NCI-H1436 treated with DMSO at 0.1 percent for 48 hours (cell line): ENCODE data around the gene LAMA3.

ENCODE experiments used
- DNase-seq: peaks from one replicate; lab custom pipeline; 2025; lab: John Stamatoyannopoulos, UW

The LAMA3 gene

DNA sequence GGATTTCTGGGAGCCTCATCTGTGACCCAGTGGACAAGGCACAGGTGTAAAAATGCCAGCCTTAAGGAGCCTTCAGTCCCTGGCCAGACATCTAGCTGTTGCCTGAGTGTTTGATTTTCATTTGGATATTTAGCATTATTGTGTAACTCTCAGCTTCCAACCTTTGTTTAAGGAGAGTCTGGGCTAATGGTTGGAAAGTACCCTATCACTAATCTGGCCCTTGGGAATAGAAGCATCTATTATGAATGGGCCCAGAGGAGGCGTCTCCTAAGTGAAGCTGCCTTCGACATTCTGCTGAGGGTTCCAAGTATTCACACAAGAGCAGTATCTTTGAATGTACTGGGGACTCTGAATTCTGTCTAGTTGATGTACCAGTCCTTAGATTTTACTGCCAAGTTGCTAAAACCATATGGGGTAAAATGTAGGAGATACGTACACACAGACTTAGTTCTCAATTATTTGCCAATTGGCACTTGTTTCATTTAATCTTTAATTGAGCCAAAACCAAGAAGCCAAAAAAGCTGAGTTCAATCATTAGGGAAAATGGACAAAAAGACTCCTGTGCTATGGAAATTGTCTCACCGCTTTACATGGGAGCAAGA, 19.3 kb upstream of the LAMA3 start:
- DNase-seq, result no peak

DNA sequence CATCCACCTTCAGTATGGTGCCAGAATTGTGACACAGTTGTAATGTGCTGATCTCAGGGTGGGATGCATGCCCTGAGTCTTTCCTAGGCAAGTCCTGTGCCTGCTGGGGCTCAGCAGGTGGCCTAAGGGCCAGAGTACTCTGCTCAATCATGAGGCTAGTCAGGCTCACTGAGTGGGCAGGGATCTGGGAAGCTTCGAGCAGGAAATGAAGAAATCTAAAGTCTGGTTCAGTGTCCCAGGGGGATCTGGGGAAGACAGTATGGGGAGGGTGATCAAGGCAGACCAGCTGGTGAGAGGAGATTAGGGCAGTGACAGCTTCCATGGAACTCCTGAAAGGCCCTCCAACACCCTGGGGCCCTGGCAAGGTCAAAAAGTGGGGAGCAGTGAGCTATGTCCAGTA, 17.7 kb upstream of the LAMA3 start:
- no peak for DNase-seq

DNA sequence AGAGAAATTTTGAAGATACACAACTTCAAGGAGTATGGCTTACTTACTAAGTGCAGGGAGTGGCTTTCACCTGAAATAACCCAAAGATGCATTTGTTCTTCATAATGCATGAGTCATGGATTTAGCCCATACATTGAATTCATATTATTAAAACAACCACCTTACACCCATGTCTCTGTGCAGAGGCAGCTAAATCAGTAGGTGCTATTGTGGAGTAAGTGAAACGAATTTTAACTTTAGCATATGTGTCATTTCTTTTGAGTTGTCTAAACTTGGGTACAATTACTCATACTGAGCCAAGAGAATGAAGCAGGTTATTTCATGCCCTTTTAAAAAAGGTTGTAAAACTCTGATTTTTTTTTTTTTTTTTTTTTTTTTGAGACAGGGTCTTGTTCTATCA, 15.5 kb upstream of the LAMA3 start:
- DNase-seq, result no peak

DNA sequence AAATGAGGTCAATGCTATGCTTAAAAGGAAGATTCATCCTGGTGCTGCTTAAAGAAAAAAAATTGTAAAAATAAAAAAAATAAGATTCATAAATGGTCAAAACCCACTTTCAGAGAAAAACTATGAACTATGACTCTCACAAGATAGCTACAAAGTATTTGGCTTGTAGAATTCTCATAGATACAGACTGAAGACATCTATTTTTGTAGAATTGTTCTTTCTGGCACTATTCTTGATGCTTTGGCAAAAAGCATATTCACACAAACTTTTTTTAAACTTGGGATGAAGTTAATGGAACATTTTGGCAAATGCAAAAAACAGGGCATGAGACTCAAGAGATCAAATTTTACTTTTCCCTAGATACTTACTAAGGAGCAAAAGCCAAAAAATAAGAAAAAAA, 14.0 kb upstream of the LAMA3 start:
- no peak for DNase-seq

DNA sequence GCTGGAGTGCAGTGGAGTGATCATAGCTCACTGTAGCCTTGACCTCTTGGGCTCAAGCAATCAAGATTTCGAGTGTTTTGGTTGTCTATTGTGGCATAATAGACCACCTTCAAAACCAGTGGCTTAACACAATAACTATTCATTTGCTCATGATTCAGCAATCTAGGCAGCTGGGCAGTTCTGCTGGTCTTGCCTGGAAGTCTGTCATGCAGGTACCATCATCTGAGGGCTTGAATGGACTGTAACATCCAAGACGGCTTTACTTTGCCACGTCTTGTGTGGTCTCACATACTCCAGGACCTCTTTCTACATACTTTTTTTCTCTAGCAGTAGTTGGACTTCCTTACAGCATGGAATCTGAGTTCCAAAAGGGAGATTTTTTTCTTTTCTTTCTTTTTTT, 13.4 kb upstream of the LAMA3 start:
- no peak for DNase-seq

DNA sequence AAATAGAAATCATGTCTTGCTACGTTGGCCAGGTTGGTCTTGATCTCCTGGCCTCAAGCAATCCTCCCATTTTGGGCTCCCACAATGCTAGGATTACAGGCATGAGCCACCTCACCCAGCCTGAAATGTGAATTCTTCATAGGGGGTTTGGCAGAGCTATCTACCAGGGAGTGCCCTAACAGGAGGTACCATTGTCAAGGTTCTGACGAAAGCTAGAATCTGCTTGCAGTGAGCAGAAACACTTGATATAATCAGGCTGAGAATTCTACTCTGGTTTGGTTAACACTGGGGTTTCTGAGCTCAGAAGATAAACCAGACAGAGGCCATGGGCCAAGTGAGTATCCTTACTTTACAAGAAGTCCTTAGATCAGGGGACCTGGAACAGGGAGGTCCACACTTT, 7.2 kb upstream of the LAMA3 start:
- no peak for DNase-seq

DNA sequence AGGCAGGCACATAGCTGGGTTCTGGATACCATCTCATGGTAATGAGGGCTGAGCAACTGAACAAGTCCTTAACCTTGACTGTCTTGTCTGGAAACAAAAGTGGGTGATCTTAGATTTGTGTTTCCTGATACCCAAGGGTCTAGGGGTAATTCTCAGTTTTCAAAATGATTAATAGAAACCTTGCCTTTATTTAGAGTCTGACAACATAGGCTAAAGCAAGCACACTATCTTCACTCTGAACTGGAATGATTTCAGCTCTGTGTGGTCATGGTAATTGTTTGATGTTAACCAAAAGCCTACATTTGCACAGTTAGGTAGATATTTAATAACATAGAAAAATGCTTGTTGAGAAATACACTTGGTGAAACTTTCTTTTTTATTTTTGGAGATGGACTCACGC, 6.8 kb upstream of the LAMA3 start:
- DNase-seq, result no peak

DNA sequence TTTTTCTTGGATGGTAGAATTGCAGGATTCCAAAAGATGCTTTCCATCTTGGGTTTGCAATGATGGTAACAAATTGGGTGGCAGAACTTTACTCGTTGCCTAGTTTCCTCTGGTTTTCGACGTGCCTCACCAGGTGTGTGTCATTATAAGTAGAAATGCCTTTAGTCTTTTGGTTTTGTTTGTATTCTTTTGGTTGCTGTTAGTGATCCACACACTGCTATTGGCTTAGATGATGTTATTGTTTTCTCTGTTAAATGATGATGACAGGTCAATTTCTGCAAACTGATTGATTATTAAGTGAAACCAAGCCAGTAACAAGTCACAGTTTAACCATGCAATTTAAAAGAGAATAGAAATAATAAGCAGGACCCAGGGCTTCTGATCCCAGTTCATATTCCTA, 6.1 kb upstream of the LAMA3 start:
- no peak for DNase-seq

DNA sequence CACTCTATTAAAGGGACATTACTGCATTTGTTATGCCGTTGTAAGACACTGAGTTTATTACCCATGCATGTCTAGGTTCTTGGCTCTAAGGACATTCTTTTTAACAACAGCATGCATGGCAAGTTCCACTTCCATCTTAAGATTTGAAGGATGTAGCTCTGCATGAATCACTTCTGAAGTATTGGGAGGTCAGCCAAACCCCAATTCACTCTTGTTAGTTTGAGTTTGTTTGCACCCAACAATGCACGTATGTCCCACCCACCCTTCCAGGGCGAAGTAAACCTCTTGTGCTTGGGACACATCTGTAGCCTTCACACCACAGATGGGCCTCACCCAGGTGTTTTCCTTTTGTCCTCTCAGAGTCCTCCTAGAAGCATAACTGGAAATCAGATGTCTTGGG, 5.6 kb upstream of the LAMA3 start:
- no peak for DNase-seq

DNA sequence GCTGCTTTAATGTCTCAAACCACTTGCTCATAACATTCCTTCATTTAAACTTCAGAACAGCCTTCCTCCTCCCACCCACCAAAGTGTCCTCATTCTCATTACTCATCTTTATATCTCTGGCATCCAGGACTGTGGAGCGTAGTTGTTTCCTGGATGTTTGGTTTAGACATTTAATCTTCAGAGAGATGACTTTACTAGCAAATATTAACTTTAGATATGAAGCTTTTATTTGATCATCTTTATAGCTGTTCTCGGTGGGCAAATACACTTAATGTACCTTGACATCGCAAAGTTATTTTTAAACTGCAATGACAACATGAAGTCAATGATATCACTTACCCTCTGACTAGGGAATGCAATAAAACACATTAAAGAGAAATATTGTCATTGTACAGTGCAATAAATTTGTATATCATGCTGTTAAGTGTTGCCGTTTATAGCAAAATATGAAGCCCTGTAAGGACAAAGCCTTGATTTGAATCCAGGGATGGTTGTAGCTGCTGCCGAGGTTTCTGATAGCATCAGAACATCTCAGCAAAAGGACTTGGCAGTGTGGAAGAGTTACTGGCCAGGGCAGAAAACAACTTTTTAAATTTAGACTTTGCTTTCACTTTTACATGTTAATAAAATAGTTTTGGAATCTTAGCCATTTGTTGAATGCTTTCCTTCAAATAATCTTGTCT, 4.6 kb upstream of the LAMA3 start:
- no peak for DNase-seq

DNA sequence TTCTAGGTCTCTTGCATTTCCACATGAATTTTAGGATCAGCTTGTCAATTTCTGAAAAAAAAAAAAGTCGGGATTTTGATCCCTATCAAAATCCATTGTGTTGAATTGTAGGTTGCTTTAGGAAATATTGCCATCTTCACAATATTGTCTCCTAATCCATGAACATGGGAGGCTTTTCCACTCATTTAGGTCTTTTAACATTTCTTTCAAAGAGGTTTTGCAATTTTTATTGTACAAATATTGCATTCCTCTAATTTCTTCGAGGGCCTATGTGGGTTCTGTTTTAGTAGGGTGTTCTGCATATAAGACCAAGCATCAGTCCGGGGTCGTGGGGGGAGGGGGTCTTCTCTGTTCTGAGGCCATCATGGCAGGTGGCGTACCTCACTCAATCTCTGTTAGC, 725 bp upstream of the LAMA3 start:
- DNase-seq, result no peak

DNA sequence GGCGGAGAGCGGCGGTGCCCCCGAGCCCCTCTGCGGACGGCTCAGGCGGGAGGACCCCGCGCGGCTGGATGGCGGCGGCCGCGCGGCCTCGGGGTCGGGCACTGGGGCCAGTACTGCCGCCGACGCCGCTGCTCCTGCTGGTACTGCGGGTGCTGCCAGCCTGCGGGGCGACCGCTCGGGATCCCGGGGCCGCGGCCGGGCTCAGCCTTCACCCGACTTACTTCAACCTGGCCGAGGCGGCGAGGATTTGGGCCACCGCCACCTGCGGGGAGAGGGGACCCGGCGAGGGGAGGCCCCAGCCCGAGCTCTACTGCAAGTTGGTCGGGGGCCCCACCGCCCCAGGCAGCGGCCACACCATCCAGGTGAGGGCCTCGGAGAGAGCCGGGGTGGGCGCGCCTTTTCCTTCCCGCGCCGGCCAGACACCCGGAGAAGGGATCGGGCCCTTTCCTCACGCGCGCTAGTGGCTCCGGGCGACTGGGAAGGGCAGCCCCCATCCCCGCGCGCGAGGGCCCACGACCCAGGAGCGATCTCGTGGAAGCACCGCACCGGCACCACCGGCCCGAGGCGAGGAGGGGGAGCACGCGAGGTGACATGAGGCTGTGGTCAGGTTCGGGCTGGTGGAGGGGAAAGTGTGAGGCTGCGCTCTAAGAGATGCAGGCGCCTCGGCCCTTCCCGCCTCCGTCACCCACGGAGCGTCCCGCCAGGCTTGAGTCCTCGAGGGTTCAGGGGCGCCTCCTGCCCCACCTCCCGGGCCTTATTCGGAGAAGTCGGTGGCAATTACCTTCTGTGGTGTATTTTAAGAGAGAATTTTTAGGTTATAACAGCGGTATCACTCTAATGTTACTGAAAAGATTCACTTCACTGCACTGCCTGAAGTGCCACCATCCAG, 607 bp downstream of the LAMA3 start:
- DNase-seq, result no peak

DNA sequence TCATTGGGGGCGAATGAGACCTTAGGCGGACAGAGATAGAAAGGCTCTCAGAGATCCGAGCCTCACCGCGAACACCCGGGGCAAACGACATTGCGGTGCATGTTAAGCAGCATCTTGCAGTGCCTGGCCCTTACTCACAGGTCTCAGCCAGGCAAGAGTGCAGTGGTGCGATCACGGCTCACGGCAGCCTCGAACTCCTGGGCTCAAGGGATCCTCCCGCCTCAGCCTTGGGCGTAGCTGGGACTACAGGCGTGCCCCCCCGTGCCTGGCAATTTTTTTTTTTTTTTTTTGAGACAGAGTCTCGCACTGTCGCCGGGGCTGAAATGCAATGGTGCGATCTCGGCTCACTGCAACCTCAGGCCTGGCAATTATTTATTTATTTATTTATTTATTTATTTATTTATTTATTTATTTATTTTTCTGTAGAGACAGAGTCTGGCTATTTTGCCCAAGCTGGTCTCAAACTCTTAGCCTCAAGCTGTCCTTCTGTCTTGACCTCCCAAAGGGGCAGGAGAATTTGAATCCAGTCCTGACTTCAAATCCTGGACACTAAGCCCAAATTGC, 1.3 kb downstream of the LAMA3 start:
- no peak for DNase-seq

DNA sequence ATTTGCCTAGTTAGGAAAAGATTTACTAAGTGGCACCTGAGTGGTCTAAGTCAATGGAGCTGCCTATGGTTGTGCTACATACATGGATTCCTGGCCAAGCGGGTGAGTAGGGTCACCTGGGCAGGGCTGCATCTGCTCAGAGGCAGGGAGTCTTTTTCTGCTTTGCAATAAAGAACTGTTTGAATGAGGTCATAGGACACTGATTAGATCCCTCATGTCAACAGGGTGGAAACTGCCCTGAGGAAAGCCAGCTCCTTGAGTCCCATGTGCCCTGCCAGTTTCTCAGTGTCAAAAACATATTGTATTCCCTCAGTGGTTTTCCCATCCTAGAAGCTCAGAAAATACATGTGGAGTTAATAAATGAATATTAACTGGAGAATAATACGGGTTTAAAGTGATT, 4.6 kb downstream of the LAMA3 start:
- DNase-seq, result no peak

DNA sequence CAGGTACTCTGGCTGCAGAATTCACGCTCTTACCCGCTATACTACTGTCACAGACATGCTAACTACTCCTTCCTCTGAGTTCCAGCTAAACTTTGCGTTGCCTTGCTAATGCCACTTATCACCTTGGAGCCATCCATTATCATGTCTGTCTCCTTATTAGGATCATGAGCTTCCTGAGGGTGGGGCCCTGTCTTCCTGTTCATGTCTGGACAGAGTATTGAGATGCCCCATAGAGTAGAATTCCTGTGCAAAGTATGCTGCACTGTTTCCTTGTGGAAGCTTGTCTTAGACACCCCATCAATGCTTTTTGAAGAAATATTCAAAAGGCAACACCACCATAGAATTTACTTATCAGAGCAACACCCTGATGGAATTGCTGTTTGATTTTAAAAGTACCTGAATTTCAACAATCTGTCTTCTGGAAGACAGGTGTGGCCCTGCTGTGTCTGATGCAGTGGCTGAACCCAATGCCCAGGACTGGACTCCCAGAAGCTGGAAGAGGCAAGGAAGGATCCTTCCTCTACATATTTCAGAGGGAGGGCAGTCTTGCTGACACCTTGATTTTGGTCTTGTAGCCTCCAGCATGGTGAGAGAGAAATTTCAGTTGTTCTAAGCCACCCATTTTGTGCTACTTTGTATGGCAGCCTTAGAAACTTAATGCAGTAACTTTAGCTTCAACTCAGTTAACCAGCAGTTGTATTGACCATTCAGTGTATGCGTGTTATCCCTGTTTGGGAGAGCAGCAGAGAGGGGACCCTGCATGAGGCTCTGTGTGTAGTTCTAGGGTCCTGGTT, 5.6 kb downstream of the LAMA3 start:
- DNase-seq, result no peak

DNA sequence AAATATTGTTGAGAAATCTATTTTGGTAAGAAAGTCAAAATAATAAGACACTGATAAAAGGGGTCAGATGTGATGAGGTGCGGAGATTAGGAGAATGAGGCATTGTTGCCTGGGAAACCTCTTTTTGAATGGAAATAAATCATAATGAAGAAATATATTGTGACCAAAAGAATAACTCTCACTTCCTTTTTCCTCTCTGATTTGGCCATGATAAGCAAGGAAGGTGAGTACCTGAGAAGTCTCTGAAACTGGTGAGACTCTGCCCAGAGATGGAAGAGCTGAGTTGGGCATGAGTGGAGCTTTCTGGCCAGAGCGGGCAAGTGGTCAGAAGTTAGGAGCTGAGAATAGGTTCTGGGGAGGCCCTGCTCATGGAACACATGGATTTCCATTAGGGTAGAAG, 11.8 kb downstream of the LAMA3 start:
- DNase-seq, result no peak

DNA sequence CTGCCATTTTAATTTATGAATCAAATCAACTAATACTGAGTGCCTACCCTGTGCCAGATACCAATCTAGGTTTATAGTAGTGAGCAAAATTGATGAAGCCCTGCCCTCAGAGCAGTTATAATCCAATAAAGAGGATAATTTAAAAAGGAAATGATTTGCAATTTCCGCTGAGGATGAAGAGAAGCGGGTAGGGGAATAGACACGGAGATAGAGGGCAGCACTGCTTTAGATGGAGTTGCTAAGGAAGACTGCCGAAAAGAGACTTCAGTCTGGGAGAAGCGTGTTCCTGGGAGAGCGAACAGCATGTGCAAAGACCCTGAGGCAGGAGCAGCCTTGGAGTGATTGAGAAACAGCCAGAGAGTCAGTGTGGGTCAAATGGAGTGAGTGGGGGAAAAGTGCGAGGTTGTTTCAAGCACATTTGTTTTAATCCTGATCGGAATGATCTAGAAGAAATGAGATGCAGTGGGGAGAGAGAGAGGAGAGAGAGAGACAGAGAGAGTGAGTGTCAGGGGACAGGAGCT, 12.4 kb downstream of the LAMA3 start:
- DNase-seq, result no peak

DNA sequence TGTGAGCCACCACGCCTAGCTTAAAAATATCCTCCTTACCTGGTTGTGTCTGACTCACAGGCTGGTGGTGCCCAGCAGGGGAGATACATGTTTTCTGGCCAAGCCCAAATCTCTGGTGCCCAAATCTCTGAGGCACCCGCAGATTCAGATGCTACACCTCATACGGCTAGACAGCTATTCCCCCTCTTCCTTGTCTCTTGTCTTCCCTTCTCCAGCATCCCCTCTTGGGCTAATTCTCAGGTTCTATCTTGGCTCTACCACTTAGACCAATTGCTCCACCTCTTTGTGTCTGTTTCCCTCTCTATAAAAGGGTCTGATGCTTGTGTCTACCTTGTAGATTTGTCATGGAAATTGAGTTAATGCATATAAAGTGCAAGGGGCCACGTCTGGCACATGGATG, 13.4 kb downstream of the LAMA3 start:
- no peak for DNase-seq

DNA sequence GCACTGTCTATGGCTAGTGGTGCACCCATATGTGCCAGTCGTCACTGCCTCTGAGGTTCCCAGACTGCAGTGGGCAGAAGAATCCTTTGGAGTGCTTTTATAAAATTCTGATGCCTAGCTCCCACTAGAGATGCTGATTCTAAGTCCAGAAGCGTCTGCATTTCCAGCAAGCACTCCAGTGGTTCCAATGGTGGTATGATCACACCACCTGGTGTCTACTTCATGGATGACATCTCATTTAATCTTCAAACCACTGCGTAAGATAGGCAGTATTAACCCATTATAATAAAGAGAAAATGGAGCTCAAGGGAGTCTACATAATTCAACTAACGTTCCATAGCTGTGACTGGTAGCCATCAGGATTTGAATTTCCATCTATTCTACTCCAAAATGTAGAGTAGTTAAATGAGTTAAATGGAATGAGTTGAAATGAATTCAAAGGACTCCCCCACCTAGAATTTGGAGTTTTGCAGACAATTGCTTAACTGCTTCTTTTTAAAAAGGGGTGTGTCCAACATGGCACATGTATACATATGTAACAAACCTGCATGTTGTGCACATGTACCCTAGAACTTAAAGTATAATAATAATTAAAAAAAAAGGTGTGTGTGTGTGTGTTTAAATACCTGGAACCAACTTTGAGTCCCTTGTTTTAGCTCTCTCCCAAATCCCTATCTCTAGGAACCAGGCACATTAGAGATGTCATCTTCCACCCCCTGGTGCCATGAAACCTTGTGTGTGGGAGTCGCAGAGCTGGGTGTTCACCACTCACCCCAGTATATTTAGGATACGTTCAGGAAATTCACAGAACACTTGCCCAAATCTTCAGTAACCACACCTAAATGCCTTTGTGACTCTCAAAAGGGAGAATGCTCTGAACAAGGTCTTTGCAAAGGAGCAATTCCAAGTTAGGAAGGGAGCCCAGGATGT, 14.1 kb downstream of the LAMA3 start:
- DNase-seq, result no peak

DNA sequence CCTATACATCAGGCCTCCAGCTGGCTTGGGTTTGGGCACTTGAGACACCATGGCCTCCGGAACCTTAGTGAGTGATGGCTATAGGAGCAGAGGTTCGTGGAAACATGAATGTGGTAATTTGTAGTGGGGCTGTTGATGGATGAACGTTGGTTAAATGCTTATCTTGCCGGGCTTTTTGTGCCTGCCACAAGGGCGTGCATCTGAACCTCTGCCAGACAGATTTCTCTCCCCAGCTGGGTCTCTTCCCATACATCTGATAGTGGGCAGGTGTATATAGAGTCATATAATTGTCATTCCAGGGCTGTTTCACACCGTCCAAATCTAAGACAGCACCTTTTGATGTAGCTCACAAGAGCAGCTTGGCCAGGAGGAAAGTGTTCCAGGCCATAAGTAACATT, 14.7 kb downstream of the LAMA3 start:
- no peak for DNase-seq

DNA sequence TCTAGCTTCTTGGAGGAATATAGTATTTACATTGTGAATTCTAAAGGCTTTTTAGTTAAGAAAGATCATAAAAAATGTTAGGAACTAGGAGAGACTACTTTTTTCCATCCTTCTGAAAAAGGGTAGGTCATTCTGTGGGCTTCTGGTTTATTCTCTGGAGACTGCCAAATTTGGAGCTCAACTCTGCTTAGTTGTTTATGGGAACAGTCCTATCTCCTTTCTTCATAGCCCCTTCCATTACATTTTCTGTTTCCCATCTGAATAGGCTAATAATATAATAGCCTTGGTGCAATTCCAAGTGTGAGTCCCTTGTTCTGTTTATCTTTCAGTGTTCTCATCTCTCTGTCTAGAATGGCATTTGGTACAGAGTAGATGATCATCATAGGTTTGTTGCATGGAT, 15.6 kb downstream of the LAMA3 start:
- DNase-seq, result no peak
